Measurements from ENCODE around the gene C16orf86.

C16orf86 gene

DNA sequence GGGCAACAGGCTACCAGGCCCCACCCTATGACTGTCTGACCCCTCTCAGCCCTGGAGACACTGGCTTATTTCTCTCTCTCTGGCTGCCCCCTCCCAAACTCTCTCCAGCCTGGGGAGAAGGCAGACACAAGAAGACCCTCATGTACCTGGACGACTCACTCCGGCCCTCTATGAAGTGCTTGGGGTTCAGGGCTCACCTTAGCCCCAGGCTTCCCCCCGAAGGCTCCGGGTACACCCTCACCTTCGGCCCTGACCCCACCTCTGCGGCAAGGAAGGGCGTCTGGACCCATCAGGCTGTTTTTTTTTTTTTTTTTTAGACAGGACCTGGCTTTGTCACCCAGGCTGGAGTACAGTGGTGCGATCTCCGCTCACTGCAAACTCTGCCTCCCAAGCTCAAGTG, 22.6 kb upstream of the C16orf86 start:
- H3K27ac ChIP-seq, result no peak overlapping the region
- TF ChIP-seq, protein P1, sequence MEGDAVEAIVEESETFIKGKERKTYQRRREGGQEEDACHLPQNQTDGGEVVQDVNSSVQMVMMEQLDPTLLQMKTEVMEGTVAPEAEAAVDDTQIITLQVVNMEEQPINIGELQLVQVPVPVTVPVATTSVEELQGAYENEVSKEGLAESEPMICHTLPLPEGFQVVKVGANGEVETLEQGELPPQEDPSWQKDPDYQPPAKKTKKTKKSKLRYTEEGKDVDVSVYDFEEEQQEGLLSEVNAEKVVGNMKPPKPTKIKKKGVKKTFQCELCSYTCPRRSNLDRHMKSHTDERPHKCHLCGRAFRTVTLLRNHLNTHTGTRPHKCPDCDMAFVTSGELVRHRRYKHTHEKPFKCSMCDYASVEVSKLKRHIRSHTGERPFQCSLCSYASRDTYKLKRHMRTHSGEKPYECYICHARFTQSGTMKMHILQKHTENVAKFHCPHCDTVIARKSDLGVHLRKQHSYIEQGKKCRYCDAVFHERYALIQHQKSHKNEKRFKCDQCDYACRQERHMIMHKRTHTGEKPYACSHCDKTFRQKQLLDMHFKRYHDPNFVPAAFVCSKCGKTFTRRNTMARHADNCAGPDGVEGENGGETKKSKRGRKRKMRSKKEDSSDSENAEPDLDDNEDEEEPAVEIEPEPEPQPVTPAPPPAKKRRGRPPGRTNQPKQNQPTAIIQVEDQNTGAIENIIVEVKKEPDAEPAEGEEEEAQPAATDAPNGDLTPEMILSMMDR (IDR thresholded peaks at IDR 0.05), result no peak
- no peak for DNase-seq (ENCODE audit: low spot score)
- no peak overlapping the region for H3K4me3 ChIP-seq

DNA sequence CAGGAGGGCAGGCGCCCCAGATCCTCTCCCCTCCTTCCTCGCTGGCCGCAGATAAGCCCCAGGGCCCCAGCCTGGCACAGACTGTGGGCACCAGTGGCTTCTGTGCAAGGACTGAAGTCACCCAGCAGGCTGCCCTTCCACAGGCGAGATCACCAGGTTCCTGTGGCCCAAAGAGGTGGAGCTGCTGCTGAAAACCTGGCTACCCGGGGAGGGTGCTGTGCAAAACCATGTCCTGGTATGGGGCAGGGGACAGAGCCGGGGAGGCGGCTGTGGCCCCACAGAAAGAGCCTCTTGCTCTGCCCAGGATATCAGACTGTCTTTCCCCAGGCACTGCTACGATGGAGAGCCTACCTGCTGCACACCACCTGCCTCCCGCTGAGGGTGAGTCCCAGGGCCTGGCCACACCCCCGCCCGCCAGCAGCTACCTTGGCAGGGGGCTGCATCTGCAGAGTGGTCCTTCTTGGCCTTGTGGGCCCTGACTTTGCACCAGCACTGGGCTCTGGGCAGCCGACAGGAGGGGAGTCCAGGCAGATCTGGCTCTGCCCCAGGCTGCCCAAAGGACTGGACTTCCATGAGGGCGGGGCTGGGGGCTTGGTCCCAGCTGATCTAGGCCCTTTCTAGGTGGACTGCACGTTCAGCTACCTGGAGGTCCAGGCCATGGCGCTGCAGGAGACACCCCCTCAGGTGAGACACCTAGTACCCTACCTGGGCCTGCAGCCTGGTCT, 21.1 kb upstream of the C16orf86 start:
- TF ChIP-seq, protein P1 (IDR thresholded peaks at IDR 0.05), result no peak
- H3K27ac ChIP-seq, result no peak overlapping the region
- DNase-seq (ENCODE audit: low spot score), result peak; percentile 71
- H3K4me3 ChIP-seq, result peak overlapping the region; percentile 58

GRCh38 chr16:67647111-67647651, 19.4 kb upstream of the C16orf86 start:
- Histone ChIP-seq H3K27ac (no peak overlapping the region), H3K4me3 (no peak overlapping the region)
- DNase-seq (ENCODE audit: low spot score), result peak; percentile 68

DNA sequence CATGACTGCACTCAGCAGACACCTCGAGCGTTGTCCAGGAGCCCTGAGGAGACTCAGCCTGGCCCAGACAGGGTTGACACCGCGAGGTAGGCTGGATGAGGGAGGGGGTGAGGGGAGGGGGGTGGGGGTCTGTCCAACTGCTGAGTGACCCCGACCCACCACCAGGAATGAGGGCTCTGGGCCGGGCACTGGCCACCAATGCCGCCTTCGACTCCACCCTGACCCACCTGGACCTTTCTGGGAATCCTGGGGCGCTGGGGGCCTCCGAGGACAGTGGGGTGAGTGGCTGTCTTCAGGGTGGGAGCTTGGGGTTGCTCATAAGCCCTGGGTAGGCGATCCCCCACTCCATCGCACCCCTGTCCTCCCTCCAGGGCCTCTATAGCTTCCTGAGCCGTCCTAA, 18.9 kb upstream of the C16orf86 start:
- DNase-seq (ENCODE audit: low spot score), result no peak
- Histone ChIP-seq H3K27ac (no peak overlapping the region), H3K4me3 (no peak overlapping the region)
- TF ChIP-seq, protein P1 (IDR thresholded peaks at IDR 0.05), result no peak

More at GRCh38 chr16:67647111-67647651, 19.4 kb upstream of the C16orf86 start:
- TF ChIP-seq, protein P1 (IDR thresholded peaks at IDR 0.05), result no peak

DNA sequence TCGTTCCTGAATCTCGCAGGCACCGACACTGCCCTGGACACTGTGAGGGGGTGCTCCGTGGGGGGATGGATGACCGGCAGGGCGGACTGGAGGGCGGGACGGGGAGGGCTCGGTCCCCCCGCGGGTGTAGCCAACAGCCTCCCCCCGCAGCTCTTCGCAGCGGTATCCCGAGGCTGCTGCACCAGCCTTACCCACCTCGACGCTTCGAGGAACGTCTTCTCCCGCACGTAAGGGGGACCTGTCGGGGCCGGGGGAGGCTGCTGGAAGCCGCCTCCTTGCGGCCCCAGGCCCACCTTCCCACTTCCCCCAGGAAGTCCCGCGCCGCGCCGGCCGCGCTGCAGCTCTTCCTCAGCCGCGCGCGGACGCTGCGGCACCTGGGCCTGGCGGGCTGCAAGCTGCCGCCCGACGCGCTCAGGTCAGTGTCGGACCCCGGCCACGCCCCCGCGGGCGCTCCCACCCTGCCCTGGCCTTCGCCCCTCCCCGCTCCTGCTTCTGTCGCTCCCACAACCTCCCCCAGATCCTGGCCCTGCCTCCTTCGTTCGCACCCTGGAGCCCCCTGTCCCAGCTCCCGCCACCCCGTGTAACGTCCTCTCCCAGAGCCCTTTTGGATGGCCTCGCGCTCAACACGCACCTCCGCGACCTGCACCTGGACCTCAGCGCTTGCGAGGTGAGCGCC, 18.4 kb upstream of the C16orf86 start:
- Histone ChIP-seq H3K27ac (no peak overlapping the region), H3K4me3 (no peak overlapping the region)
- no peak for DNase-seq (ENCODE audit: low spot score)
- TF ChIP-seq, protein P1 (IDR thresholded peaks at IDR 0.05), result no peak

DNA sequence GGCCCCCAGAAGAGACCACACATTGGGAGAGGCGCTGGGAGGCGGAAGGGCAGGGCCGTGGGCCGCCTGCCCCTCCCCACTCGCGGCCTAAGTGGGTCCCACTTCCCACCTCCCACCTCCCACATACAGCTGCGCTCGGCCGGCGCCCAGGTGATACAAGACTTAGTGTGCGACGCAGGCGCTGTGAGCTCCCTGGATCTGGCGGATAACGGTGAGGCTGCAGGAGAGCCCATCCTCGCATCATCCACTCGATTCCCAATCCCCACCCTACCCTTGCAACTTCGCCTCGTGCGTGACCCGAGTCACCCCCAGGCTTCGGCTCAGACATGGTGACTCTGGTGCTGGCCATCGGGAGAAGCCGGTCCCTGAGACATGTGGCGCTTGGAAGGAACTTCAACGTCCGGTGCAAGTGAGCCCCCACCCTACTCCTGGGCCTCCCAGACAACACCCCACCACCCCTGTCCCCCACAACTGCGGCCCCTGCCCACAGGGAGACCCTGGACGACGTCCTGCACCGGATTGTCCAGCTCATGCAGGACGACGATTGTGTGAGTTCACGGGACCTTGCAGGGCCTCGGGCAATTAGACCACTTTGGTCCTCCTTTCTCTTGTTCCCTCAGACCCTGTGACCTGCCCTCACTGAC, 17.7 kb upstream of the C16orf86 start:
- Histone ChIP-seq H3K4me3 (no peak overlapping the region), H3K27ac (no peak overlapping the region)
- TF ChIP-seq, protein P1 (IDR thresholded peaks at IDR 0.05), result no peak
- DNase-seq (ENCODE audit: low spot score), result no peak

Measured in coronary artery (tissue), 2 donors.